NCI-H2081 (cell line): ENCODE data around the gene CBLB.
"Not testable (repeated sequence)": the region's sequence is repeated elsewhere in the genome, so short reads cannot be mapped to it uniquely, and the experiment has no call there.

Experiments used
- DNase-seq, 2 experiments: peaks; one replicate each; lab custom pipeline; 2025; lab: John Stamatoyannopoulos, UW

CBLB gene

GRCh38 chr3:105816833-105817232 is 52.0 kb downstream of the CBLB start:
- no peak for DNase-seq

DNA sequence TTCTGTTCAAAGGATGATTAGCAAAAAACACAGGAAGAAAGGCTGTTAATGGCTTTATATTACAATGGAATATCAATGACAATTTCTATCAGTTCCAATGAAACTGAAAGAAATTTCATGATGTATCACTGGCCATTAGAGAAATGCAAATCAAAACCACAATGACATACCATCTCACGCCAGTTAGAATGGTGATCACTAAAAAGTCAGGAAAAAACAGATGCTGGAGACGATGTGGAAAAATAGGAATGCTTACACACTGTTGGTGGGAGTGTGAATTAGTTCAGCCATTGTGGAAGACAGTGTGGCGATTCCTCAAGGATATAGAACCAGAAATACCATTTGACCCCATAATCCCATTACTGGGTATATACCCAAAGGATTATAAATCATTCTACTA is 53.5 kb downstream of the CBLB start:
- DNase-seq = not testable (repeated sequence)

DNA sequence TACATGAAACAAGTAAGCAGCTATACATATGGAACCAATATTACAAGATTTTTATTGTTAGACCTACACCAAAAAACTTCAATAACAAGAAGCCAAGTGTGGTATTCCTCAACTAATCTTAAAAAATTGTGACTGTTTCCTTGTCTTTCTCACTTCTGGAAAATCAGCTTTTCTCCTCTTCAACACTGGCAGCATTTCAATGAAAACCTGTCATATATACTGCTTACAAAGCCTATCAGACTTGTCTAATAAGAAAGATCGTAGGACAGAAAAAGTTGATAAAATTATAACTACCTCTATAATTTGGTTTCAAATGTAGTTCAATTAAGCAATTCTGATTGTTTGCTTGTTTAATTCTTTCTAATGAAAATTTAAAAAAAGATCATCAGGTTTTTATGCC is 55.1 kb downstream of the CBLB start:
- no peak for DNase-seq

- DNase-seq = no peak
These were observed 56.6 kb downstream of the CBLB start for GRCh38 chr3:105812194-105812586.

DNA sequence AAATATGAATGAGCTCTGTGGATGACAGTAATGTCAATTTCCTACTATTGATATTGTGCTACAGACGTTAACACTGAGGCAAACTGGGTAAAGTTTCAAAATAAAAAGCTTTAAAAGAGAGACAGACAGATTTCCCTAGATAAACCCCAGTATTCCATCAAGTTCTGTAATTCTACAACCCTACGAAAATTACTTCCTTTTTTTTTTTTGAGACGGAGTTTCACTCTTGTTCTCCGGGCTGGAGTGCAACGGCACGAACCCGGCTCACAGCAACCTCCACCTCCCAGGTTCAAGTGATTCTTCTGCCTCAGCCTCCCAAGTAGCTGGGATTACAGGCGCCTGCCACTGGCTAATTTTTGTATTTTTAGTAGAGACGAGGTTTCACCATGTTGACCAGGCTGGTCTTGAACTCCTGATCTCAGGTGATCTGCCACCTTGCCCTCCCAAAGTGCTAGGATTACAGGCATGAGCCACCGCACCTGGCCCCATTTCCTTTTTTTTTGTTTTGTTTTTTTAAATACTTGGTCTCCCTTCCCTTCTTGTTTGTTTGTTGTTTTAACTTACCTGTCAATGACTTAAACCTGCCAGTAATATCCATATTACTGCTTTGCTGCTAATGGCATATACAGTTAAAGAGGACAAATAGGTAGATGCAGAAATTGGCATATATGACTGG is 57.2 kb downstream of the CBLB start:
- DNase-seq = no peak

DNA sequence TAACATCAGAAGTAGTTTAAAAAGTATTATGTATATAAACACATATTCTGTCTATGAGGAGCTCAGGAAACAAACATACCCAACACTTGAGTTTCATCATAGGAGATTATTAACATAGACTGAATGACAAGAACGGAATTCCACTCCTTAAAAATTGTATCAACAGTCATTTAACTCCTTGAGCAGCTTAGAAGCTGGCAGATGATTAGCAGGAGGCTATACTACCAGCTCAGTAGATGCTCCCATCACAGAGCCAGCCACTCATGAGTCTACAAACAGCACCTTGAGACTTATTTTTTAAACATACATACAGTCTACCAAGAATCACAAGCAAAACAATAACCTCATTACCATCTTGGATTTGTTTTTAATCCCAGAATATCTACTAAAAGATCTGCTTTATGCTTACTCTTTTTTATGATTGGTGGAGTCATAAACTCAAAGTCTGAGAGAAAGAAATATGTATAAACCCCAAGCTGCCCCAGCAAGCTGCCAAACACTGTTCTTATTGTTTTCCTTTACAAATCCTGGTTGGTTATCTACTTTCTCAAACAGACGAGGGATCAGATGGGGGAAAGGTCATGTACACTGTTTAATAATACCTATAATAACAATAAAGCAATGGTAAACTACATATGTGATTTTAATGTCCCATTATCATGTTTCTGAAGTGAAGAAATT is 59.5 kb downstream of the CBLB start:
- no peak for DNase-seq

- DNase-seq = no peak
These were observed 61.1 kb downstream of the CBLB start for GRCh38 chr3:105807701-105808100.

DNA sequence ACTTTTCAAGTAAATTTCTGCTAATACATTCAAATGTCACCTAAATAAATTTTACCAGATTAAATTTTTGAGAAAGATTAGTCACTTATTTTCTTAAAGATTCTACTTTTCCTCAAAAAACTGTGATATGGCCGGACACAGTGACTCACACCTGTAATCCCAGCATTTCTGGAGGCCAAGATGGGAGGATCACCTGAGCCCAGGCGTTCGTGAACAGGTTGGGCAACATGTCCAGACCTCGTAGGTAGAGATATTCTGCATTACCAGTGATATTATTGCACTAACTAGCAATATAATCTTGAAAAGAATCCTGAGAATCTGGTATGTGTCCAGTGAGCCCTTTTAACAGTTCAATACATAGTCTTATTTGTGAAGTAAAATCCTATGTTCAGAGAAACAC is 61.7 kb downstream of the CBLB start:
- no peak for DNase-seq

DNA sequence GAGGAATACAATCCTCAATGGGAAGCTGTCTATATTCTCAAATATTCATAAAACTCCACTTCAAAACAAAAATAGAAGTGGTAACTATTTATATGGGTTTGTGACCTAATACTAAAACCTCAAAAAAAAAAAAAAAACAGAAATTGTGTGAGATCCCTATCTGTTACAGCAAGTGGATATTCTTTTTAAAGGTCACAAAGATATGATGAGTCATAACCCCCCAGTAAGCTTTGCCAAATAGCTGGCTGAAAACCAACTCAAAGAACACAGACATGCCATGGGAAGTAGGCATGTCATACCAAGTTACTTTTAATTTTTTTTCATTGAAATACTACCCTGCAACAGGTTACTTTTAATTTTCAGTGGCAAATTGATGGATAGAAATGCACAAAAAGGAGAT is 62.5 kb downstream of the CBLB start:
- no peak for DNase-seq

DNA sequence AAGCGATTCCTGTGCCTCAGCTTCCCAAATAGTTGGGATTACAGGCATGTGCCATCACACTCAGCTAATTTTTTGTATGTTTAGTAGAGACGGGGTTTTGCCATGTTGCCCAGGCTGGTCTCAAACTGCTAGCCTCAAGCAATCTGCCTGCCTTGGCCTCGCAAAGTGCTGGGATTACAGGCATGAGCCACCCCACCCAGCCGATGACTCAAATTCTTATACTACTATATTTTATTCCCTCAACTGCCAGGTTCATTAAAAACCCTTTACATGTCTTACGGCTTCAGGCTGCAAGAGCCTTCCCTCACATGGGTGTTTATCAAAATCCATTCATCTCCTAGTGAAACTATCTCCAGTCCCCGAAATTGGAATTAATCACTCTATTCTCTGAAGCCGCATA is 63.4 kb downstream of the CBLB start:
- DNase-seq = no peak

DNA sequence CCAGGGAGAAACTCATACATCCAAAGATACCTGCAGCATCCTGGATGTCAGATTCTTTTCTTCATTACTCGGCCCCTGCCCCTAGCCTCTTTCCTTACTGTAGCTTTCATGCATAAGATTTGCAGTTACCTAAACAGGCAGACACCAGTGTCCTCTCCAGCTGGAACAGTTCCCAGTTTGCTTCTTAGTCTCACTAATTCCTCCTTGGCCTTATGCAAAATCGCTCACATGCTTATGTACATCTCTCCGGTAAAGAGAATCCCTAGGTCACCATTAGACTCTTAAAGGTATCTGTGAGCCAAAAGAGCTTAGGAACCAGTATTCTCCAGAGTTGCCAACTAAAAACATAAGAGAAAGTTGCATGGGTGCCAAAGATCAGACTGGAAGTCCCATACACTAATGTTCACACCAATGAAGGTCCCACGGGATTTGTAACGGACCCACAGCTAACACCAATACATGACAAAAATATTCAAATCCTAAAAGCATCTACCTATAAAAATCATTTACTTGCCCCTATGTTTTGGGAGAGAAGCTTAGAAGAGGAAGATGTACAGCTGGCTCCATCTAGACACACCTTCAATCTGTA is 66.6 kb downstream of the CBLB start:
- no peak for DNase-seq

GRCh38 chr3:105801397-105801796 is 67.4 kb downstream of the CBLB start:
- DNase-seq = no peak

GRCh38 chr3:105800320-105800719 is 68.5 kb downstream of the CBLB start:
- no peak for DNase-seq

- no peak for DNase-seq
These were observed 69.5 kb downstream of the CBLB start for GRCh38 chr3:105799286-105799685.

DNA sequence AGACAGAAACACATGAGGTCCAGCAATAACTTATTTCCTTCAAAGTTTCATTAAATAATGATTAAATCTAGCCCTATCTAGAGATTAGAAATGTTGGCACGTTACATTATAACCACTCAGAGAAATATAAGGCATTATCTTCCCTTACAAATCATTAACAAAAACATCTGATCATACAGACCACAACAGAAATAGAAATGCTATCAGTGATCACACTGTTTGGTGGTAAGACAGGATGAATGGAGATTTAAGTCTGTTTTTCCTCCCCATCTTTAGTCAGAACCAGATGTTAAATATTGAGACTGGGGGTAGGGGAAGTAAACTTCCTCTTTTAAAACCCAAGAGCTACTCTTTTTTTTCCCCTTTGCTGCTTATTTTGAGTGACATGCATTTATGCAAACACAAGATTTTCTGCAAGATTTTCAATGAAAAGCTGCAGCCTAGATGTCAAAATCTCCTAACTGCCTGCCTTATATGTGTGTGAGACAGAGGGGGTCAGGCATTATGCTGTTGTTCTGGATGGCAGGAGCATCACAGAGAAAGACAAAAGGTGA is 70.4 kb downstream of the CBLB start:
- DNase-seq = no peak

DNA sequence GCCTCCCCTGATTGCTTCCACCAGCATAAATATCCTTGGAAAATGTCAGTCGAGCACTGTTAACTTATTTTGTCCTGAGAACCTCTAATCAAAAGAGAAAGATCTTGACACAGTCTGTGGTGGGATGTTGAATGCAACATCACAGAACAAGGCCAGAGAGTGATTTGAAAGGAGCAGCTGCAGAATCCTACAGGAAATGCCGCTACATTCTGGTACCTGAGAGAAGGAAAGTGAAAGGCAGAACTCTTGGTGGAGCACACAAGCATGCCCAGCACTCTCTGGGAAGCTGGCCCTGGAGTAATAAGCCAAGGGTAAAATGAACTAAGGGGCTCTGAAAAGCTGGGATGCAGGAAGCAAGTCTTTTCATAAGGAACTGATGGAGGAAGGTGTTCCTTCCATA is 75.8 kb downstream of the CBLB start:
- no peak for DNase-seq

DNA sequence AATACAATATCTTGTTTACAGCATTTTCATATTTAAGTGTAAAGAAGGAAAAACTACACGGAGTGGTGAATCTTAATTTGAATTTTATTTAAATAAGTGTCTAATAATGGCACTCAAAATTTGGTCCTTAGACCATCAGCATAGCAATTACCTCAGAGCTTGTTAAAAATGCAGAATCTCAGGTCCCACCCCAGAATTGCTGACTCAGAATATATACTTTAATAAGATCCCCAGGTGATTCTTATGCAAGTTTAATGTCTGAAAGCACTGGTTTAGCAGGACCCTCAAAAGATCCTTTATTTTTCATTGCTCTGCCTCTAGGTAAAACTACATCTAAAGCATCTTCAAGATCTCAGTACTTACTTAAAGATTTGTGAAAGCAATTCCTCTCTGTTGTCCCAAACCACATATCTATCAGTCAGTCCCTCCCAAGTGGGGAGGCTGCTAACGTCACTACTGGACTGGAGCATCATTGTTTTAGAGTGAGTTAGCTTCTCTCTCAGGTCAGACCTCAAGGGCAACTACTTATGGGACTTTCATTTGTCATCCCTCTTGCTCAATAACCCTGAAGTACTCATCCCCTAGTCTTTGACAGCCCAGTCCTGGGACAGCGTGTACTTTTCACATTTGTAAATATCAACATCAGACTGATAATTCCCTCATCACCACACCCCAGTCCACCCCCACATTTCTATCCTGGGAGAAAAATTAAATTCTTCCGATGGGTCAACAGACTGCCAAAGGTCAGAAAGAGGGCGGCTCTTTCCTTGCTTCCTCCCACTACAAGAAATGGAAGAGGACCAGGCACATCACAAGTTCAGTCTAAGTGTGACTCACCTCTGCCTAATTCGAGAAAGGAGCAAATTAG is 76.7 kb downstream of the CBLB start:
- no peak for DNase-seq

DNA sequence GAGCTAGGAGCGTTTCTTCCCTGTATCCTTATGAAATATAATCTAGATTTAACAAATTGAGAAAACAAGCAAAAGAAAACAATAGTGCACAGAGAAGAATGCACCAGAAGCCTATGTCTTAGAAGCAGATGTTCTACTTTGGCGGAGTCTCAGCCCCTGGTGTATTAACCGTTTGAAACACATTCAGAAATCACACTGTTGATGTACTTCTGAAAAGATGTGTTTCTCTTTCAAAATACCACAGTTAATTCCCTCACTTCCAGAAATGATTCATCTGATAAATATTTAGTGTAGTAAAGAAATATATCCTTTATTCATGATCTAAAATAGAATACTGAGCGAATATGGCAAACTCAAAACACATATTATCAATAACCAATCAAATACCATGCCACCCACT is 77.7 kb downstream of the CBLB start:
- DNase-seq = no peak

GRCh38 chr3:105790534-105790933 is 78.3 kb downstream of the CBLB start:
- no peak for DNase-seq

DNA sequence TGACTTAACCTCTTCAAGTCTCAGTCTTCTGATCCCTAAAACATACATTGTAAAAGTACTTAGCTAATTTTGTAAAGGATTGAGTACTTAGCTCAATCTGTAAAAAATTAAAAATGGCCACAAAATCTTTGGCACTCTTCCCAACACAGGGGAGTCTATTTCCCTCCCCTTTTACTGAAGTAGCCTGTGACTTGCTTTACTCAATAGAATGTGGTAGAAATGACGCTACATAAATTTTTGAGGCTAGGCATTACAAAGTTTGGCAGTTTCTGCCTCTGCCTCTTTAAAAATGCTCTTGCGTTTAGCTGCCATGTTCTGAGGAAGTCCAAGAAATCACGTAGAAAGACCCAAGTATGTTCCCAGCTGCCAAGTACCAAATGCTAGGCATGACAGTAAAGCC is 80.2 kb downstream of the CBLB start:
- no peak for DNase-seq

- DNase-seq = no peak
These were observed 81.4 kb downstream of the CBLB start for GRCh38 chr3:105787453-105787852.

GRCh38 chr3:105786990-105787389 is 81.8 kb downstream of the CBLB start:
- no peak for DNase-seq
